GM12878 (cell line): Measurements from ENCODE around the gene CLDN12.

Experiments
- CEBPB ChIP-seq, 2 experiments: fragments of 150-350 bp in 1 of 2; IDR thresholded peaks; 2 replicates each; pipeline ENCODE4 v1.6.1; 2012 to 2014; ENCODE audit warnings: low read depth in 2 of 2, low read length in 2 of 2, borderline replicate concordance in 1 of 2, inconsistent platforms in 1 of 2
- CTCF ChIP-seq, 3 experiments: IDR thresholded peaks in 2 of 3; conservative IDR thresholded peaks in 1 of 3; 2 replicates each; pipeline ENCODE4 v1.5.1; 2011; ENCODE audit warnings: low read depth in 3 of 3, low read length in 3 of 3, mild to moderate bottlenecking in 3 of 3, control low read depth in 2 of 3, moderate library complexity in 2 of 3, inconsistent platforms in 1 of 3, mixed read lengths in 1 of 3; ENCODE audit not compliant: control insufficient read depth in 2 of 3, insufficient read depth in 1 of 3; ENCODE audit errors: extremely low read depth in 1 of 3
- EP300 ChIP-seq, 2 experiments: fragments of 150-350 bp in 1 of 2; IDR thresholded peaks; 2 replicates each; pipeline ENCODE4 v1.6.1; 2011 to 2012; ENCODE audit warnings: low read depth in 2 of 2, low read length in 2 of 2, borderline replicate concordance in 1 of 2, improper control_type of control experiment in 1 of 2, inconsistent platforms in 1 of 2; ENCODE audit not compliant: control insufficient read depth in 1 of 2
- MXI1 ChIP-seq: fragments of 150-350 bp; IDR thresholded peaks from 2 replicates; pipeline ENCODE4 v1.6.1; 2011; ENCODE audit warnings: low read depth, mild to moderate bottlenecking, inconsistent platforms, low read length, improper control_type of control experiment
- PBX3 ChIP-seq: IDR thresholded peaks from 2 replicates; pipeline ENCODE4 v1.6.1; 2011; ENCODE audit warnings: mild to moderate bottlenecking, low read depth, low read length, moderate library complexity; ENCODE audit not compliant: insufficient replicate concordance

GRCh38 chr7:90453931-90454330 lies 50.7 kb downstream of the CLDN12 start:
- no peak for TF ChIP-seq EP300 (IDR thresholded peaks at IDR 0.05; ENCODE audit: borderline replicate concordance in 1 of 2, control insufficient read depth in 1 of 2, low read depth in 2 of 2, low read length in 2 of 2)
- no peak for TF ChIP-seq PBX3
- TF ChIP-seq MXI1, result no peak
- no peak for TF ChIP-seq CEBPB (IDR thresholded peaks at IDR 0.05; ENCODE audit: borderline replicate concordance in 1 of 2, low read depth in 2 of 2, low read length in 2 of 2)
- TF ChIP-seq CTCF (IDR thresholded peaks at IDR 0.05 in 2 of 3, conservative IDR thresholded peaks at IDR 0.05 in 1 of 3; ENCODE audit: control insufficient read depth in 2 of 3, extremely low read depth in 1 of 3, insufficient read depth in 1 of 3, low read depth in 3 of 3, low read length in 3 of 3), result no peak
